Keratinocyte (primary cell): ENCODE data around the gene KCNK7. TPM values are rescaled to one million over a fixed set of nuclear protein-coding genes. Genes with fewer than 3 reads are reported as not detected.
"Not testable (repeated sequence)": the region's sequence is repeated elsewhere in the genome, so short reads cannot be mapped to it uniquely, and the experiment has no call there.

Source experiments
- DNase-seq: peaks from one replicate; pipeline ENCODE4 v3.0.0-alpha.2; 2011; ENCODE audit warnings: low read depth, missing footprints, low spot score
- FAIRE-seq: peaks from 2 replicates; lab custom pipeline; 2011; peaks lifted over from hg19 to GRCh38; lab: Jason Lieb, UNC
- H2AFZ ChIP-seq: 2 replicates; pipeline ENCODE4 v1.6.0; 2012; ENCODE audit warnings: low read length, control low read depth, inconsistent platforms; ENCODE audit not compliant: control insufficient read depth
- H3K27ac ChIP-seq: 2 replicates; pipeline ENCODE4 v1.5.1; 2011; ENCODE audit warnings: low read length; ENCODE audit not compliant: control insufficient read depth, insufficient read depth
- H3K27me3 ChIP-seq: 3 replicates; pipeline ENCODE4 v1.6.0; 2011; ENCODE audit warnings: low read length; ENCODE audit not compliant: control insufficient read depth, insufficient read depth; ENCODE audit errors: extremely low read depth
- H3K36me3 ChIP-seq, 2 experiments: 2 replicates in 1 of 2; 3 replicates in 1 of 2; pipeline ENCODE4 v1.5.1; 2011; ENCODE audit warnings: low read length in 2 of 2, mild to moderate bottlenecking in 1 of 2; ENCODE audit not compliant: control insufficient read depth in 2 of 2, insufficient read depth in 2 of 2; ENCODE audit errors: extremely low read depth in 1 of 2
- H3K4me1 ChIP-seq: 3 replicates; pipeline ENCODE4 v1.5.1; 2011; ENCODE audit warnings: low read length; ENCODE audit not compliant: control insufficient read depth, insufficient read depth; ENCODE audit errors: extremely low read depth
- H3K4me2 ChIP-seq: 3 replicates; pipeline ENCODE4 v1.6.0; 2011; ENCODE audit warnings: low read depth, low read length; ENCODE audit not compliant: control insufficient read depth, insufficient read depth; ENCODE audit errors: extremely low read depth
- H3K4me3 ChIP-seq, 3 experiments: fragments of 200-600 bp in 1 of 3; sonication (generic) in 1 of 3; 2 replicates in 2 of 3; 3 replicates in 1 of 3; pipeline ENCODE4 v1.5.1; 2011 to 2016; ENCODE audit warnings: low read length in 3 of 3, mild to moderate bottlenecking in 3 of 3, control low read depth in 2 of 3, inconsistent platforms in 1 of 3, low read depth in 1 of 3, mixed read lengths in 1 of 3, mixed run types in 1 of 3, moderate library complexity in 1 of 3; ENCODE audit not compliant: control insufficient read depth in 2 of 3, insufficient read depth in 2 of 3; ENCODE audit errors: extremely low read depth in 1 of 3
- H3K79me2 ChIP-seq: 2 replicates; pipeline ENCODE4 v1.6.0; 2012; ENCODE audit warnings: low read length; ENCODE audit not compliant: control insufficient read depth, insufficient read depth
- H3K9ac ChIP-seq: 3 replicates; pipeline ENCODE4 v1.6.0; 2011; ENCODE audit warnings: low read length; ENCODE audit not compliant: control insufficient read depth, insufficient read depth; ENCODE audit errors: extremely low read depth
- H3K9me1 ChIP-seq: 3 replicates; pipeline ENCODE4 v1.6.0; 2011; ENCODE audit warnings: low read length; ENCODE audit not compliant: control insufficient read depth, insufficient read depth; ENCODE audit errors: extremely low read depth
- H3K9me3 ChIP-seq: 2 replicates; pipeline ENCODE4 v1.5.1; 2012; ENCODE audit warnings: low read depth, low read length; ENCODE audit not compliant: control insufficient read depth
- H4K20me1 ChIP-seq: 3 replicates; pipeline ENCODE4 v1.6.0; 2011; ENCODE audit warnings: low read length; ENCODE audit not compliant: control insufficient read depth, insufficient read depth; ENCODE audit errors: extremely low read depth
- CTCF ChIP-seq, 3 experiments: IDR thresholded peaks in 1 of 3; conservative IDR thresholded peaks in 1 of 3; optimal IDR thresholded peaks in 1 of 3; 2 replicates in 2 of 3; 3 replicates in 1 of 3; pipeline versions ENCODE3 to v1.5.1; 2011; ENCODE audit warnings: low read length in 3 of 3, mild to moderate bottlenecking in 3 of 3, moderate library complexity in 2 of 3, control low read depth in 1 of 3, inconsistent platforms in 1 of 3; ENCODE audit not compliant: insufficient read depth in 2 of 3; ENCODE audit errors: extremely low read depth in 1 of 3
- EZH2 ChIP-seq: IDR thresholded peaks from one replicate; pipeline ENCODE4 v1.6.1; 2012; ENCODE audit warnings: inconsistent platforms, mild to moderate bottlenecking, low read length, moderate library complexity
- dilution Hi-C: fragments of 300-500 bp; cut with MboI; formaldehyde crosslinking; loops from one replicate; pipeline ENCODE4 v1.7.0; 2020; ENCODE audit warnings: low sequenced_read_pairs; ENCODE audit not compliant: extremely low pct_ligation_motif_present
- polyA plus RNA-seq, 5 experiments: library from polyadenylated mRNA; depleted of rRNA in 3 of 5; stranded (reverse) in 3 of 5; stranded (forward) in 1 of 5; unstranded in 1 of 5; fragments of >200 nt; gene quantifications; 1 replicate in 1 of 5; 2 replicates in 3 of 5; 3 replicates in 1 of 5; pipeline versions ENCODE4 v1.2.1 to v1.2.3, GENCODE V29; 2011 to 2012; ENCODE audit warnings: missing spikeins in 2 of 5, low read depth in 1 of 5, low replicate concordance in 1 of 5

The KCNK7 gene
- polyA plus RNA-seq, 1 donor (not counting 4 experiments of a cell fraction or from before 2014, with no cell fraction given), result 0.46 TPM

- H3K4me3 ChIP-seq, result no peak overlapping the region
- H3K36me3 ChIP-seq, result peaks cover 14 to 19% of the 10 kb centered on the region in 2 experiments
- H4K20me1 ChIP-seq, result peaks cover 10% of the 10 kb centered on the region
- H3K4me1 ChIP-seq, result peaks cover 13% of the 10 kb centered on the region
- peaks cover 2% of the 10 kb centered on the region for H3K9me1 ChIP-seq
- H3K9me3 ChIP-seq, result no peaks in the 10 kb centered on the region
- DNase-seq (no peak), FAIRE-seq (no peak)
- H2AFZ ChIP-seq, result no peak overlapping the region
- no peaks in the 10 kb centered on the region for H3K27me3 ChIP-seq
- no peak overlapping the region for H3K9ac ChIP-seq
- TF ChIP-seq CTCF (optimal IDR thresholded peaks at IDR 0.05 in 1 of 3, IDR thresholded peaks at IDR 0.05 in 1 of 3, conservative IDR thresholded peaks at IDR 0.05 in 1 of 3; ENCODE audit: extremely low read depth in 1 of 3, insufficient read depth in 2 of 3, low read length in 3 of 3) (no peak), EZH2 (no peak)
- H3K4me2 ChIP-seq, result no peak overlapping the region
- H3K27ac ChIP-seq, result no peak overlapping the region
- H3K79me2 ChIP-seq, result no peaks in the 10 kb centered on the region
- dilution Hi-C loops, result no loop called here
Observed at GRCh38 chr11:65639623-65640482, 44.3 kb upstream of the KCNK7 start.

GRCh38 chr11:65639228-65639597 is 43.6 kb upstream of the KCNK7 start:
- Histone ChIP-seq H3K36me3 (peaks cover 20 to 23% of the 10 kb centered on the region in 2 experiments), H3K4me1 (peaks cover 13% of the 10 kb centered on the region)
- H3K4me2 ChIP-seq, H3K79me2 ChIP-seq, H3K9me1 ChIP-seq, H3K9me3 ChIP-seq, H4K20me1 ChIP-seq, H3K27ac ChIP-seq, FAIRE-seq, dilution Hi-C loops, H3K9ac ChIP-seq, H3K27me3 ChIP-seq, DNase-seq, H3K4me3 ChIP-seq, H2AFZ ChIP-seq: not testable (repeated sequence)
